GM18867 (cell line): ENCODE results near the gene CDKN1C.

Experiments
- ATAC-seq: cut with Tn5 transposase; IDR thresholded peaks from one replicate; pipeline ENCODE4 v1.9.1; 2021; ENCODE audit warnings: mild to moderate bottlenecking, moderate library complexity; ENCODE audit not compliant: unreplicated experiment

CDKN1C gene

DNA sequence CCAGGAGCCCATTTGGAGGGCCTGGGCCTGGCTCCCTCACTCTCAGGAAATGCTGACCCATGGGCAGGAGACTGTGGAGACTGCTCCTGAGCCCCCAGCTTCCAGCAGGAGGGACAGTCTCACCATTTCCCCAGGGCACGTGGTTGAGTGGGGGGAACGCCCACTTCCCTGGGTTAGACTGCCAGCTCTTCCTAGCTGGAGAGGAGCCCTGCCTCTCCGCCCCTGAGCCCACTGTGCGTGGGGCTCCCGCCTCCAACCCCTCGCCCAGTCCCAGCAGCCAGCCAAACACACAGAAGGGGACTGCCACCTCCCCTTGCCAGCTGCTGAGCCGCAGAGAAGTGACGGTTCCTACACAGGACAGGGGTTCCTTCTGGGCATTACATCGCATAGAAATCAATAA, 37.1 kb downstream of the CDKN1C start:
- ATAC-seq = no peak

- no peak for ATAC-seq
These were observed 38.0 kb downstream of the CDKN1C start for GRCh38 chr11:2847561-2847960.

GRCh38 chr11:2846470-2846869, 39.1 kb downstream of the CDKN1C start:
- ATAC-seq = no peak

- ATAC-seq = no peak
These were observed 39.5 kb downstream of the CDKN1C start for GRCh38 chr11:2846056-2846455.

DNA sequence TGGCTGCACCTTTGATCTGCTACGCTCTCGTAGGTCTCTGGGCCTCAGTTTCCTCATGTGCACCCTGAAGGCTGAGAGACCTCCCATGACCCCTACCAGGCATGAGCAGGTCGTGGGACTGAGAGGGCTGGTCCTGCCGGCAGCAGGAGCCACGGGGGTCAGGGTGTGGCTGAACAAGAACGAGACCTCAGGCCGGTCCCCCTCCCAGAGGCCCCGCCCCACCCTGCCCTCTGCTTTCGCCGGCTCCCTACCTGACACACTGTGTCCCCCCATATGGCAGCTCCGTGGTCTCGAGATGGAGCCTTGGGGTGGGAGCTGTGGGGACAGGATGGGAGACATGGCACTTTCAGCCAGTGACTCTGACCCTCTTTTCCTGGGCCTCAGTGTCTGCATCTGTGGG, 40.6 kb downstream of the CDKN1C start:
- ATAC-seq = no peak

DNA sequence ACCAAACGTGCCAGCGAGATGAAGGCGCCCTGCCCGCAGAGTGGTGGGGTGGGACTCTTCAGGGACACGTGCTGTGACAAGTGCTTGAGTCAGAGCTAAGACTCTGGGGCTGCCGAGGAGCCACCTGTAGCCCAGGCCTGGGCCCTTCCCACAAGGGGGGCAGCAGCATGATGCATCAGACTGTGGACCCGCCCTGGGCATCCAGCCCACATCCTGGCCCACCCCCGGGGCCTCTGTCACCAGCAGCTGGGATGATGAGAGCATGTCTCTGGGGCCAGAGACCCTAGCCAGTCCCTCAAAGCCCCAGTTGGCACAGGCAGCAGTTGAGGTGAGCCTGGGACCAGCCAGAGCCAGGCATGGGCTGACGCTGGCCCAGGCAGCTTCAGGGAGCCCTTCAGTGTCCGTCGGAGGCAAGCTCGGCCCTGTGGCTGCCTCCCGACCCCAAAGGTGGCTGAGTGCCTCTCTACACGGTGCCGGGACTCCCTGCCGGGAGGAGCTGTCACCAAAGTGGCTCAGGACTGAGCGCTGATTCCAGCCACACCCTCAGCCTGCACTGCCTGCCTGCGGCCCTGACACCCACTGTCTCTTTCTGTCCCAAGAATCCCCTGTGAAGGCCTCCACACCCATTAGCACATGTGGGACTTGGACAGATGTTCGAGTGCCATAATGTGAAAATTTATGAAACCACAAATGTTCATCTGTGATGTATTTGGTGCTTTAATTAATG, 41.3 kb downstream of the CDKN1C start:
- no peak for ATAC-seq

GRCh38 chr11:2843551-2843950, 42.0 kb downstream of the CDKN1C start:
- no peak for ATAC-seq

DNA sequence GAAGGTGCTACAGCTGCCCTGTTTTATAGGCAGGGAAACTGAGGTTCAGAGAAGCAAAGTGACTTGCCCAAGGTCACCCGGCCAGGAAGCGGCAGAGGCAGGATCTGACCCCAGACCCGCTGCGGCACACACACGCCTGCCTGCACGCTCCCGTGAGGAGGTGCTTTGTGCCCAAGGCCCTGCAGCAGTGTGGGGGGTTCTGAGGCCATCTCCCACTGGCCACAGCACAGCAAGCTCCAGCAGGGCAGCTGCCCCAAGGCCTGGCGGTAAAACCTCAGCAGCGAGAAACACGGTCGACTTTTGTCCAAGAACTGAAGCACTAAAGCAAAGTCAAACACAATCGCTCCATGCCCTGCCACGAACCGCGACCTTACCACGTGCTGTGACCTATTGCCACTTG, 42.7 kb downstream of the CDKN1C start:
- ATAC-seq = no peak

DNA sequence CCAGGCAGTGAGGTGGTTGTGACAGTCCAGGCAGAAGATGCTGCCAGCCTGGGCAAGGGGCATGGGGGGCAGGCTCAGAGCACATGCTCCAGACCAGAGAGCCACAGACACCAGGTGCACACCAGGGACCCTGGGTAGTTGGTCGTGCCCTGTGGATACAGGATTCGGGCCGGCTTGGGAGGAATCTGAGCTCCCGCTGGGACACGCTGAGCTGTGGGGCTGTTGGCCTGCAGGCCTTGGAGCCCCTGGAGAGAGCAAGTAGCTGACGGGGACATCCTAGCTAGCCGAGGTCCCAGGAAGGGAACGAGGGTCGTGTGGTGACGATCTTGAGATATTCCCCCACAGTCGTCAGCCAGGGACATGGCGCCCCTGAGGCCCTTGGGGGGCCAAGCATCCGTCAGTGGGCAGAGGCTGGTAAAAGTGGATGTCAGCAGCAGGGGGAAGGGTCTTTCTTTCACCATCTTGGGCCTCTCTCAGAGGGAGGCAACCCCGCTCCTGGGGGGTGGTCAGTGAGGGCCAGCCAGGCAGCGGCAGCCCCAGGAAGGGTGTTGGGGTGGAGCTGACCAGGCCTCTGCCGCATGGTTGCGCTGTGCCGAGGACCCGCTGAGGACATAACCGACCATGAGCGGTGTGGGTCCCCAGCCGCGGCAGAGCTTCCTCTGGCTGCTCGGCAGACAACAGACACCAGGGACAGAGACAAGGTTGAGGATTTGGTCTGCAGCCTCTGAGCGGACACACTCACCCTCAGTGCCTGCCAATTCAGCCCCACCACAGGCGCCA, 44.0 kb downstream of the CDKN1C start:
- no peak for ATAC-seq

DNA sequence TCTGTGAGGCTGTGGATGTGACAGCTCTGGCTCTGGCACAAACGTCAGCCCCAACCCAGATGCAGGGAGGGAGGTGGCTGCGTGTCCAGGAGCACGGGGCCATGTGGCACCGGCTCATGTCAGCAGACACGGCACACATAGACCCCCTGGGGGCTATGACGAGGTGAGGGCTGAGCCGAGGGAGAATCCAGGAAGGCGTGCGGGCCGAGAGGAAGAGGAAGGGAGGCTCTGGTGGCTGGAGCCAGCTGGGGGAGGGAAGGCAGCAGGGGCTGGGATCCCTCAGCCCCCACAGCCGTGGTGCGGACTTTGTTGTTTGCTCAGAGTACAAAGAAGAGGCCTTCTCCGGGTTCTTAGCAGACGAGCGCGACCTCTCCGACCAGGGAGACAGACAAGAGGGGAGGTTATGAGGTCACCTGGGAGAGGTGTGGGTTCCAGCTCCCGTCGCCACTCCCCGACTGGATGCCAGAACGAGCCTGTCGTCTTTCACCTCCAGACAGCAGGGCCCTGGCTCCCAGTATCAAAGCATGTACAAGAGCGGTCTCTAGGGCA, 46.1 kb downstream of the CDKN1C start:
- ATAC-seq = no peak

GRCh38 chr11:2838676-2839294, 46.8 kb downstream of the CDKN1C start:
- ATAC-seq = no peak

DNA sequence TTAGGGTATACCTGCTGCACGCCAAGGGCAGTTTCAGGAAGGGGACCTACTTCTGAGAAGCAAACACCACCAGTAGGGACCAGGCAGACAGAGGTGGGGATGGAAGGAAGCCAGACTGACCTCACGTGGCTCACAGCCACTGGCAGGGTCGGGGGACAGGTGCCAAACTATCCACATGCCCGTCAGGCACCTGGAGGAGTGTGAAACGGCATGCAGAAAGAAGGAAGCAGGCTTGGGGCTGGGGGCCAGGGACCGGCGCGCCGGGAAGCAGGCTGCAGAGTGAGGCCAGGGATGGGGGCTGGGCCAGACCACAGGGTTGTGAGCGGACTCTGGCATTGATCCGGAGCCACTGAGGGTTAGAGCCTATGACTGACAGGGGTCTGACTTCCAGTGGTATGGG, 47.5 kb downstream of the CDKN1C start:
- no peak for ATAC-seq

DNA sequence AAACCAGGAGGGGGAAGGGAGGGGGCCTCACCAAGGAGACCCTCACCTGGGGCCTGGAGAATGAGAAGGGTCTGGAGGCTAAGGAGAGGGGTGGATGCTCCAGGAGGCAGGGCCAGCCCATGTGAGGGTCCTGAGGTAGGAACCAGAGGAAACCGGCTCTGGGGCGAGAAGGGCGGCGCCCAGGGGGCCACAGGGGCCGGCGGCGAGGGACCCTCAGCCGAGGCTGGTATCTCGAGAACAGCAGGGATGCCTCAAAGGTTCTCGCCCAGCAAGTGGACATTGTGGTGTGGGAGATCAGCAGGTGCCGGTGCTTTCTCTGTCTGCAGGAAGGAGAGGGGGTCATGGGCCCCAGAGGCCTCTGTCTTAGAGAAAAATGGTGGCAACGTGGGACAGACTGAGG, 47.9 kb downstream of the CDKN1C start:
- no peak for ATAC-seq

GRCh38 chr11:2837096-2837601, 48.4 kb downstream of the CDKN1C start:
- no peak for ATAC-seq

GRCh38 chr11:2836315-2837095, 49.1 kb downstream of the CDKN1C start:
- ATAC-seq = no peak

- no peak for ATAC-seq
These were observed 49.8 kb downstream of the CDKN1C start for GRCh38 chr11:2835751-2836150.

DNA sequence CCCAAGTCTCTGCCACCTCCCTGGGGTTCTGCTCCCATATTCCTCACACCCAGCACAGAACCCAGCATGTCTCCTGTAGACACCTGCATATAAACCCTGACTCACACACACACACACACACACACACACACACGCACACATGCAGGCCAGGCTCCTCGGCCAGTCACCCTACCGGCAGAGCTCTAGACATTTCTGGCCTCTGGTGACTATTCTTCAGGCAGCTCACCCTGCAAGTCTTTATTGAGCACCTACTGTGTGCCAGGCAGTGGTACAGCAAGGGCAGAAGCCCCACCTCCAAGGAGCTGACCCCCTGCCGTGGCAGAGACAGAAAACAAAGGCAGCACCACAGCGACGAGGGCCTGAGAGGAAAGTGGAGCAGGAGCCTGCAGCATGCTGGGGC, 50.3 kb downstream of the CDKN1C start:
- ATAC-seq = no peak

DNA sequence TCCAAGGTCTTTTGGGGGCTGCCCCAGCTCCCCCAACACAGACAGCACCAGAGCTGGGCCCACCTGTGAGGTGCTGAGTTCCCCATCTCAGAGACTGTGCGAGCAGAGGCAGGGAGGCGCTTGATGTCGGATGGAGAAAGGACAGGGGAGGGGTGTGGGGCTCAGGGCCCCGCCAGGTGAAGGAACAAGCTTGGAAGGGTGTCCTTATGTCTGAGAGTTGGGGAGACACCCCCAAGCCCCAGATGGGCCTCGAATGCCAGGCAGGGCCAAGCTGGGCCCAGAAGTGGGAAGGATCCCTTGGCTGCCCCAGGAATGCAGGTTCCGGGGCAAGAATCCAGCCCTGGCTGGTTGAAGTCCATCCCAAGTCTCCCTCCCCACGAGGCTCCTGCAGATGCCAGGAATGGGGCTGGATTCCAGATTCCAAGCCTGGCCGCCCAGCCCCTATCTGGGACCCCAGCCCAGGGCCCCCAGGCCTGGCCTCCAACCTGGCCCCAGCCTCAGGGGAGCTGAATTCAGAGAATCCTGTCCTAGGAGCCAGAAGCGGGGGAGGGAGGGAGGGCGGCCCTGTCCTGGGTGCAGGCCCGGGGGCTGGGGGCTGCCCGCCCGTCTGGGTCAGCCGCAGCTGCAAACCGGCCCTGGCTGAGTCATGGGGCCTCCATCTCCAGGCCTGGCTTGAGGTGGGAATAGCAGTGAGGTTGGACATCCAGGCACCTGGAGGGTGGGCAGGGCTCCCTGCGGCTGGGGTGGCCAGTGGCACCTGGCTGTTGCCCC, 50.9 kb downstream of the CDKN1C start:
- no peak for ATAC-seq

DNA sequence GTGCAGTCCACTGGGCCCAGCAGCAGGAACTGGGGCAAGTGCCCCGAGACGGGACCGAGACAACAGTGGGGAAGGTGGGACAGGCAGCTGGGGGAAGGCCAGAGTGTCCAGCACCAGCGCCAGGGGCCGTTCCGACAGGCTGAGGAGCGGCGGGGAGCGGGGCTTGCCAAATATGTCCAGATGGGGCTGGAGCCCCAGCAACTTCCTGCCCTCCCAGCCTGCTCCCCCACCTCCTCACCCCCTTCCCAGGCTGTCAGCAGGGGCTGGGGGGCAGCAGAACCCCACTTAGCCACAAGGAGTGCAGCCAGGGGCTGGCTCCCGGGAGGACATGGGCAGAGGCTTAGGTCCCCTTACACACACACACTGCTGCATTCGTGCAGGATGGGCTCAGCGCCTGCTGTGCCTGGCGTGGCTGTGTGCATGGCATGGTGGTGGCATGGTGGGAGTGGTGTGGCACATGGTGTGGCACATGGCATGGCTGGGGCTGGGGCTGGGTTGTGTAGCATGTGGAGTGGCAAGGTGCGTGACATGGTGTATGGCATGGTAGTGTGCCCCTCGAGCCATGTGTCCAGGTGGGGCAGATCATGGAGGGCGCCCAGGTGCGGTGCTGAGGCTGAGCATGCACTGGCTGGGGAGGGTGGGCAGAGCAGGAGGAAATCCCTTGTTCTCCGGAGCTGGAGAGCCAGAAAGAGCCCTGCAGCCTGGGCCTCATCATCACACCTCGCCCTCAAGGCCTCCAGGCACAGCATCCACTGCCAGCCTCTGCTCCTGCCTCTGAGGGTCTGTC, 51.7 kb downstream of the CDKN1C start:
- ATAC-seq = no peak
